ENCODE results near the gene PDE4D.
A peak's percentile ranks its signal among the peaks of the same experiment; 100 is the strongest.
"Not testable (repeated sequence)": the region's sequence is repeated elsewhere in the genome, so short reads cannot be mapped to it uniquely, and the experiment has no call there.

PDE4D gene

DNA sequence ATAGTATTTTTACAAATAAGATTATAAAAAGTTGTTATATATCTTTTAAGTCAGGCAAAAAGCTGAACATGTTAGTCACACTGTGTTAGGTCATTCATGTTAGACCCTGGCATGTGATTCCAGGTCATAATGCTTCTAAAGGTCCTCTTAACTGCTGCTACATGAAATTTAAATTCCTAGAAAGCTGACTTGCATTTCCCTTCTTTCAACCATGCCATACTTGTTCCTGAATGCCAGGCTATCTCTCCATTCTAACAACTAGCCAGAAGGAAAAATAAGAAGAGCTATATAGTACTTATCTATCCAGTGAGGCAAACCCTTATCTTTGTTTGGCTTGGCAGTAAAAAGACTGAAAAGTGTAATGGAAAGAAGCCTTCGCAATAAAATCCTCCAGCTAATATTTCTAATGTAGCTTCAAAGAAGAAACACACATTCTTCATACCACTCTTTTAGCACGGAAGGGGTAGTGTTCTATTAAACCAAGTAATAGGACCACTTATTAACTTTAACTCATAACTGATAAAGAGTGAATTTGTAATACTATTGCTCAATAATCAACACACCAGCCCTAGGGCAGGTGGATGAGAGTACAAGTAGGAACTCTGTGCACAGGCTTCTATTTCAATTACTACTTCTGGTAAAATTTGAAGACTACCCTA lies 310.2 kb downstream of the PDE4D start:
- TF ChIP-seq PAX5 (IDR thresholded peaks at IDR 0.05; ENCODE audit: insufficient read depth, low read length, severe bottlenecking) (no peak), POU2F2 (IDR thresholded peaks at IDR 0.05; ENCODE audit: low read depth, low read length) (no peak), TAF1 (IDR thresholded peaks at IDR 0.05; ENCODE audit: low read depth, low read length) (no peak), SPI1 (IDR thresholded peaks at IDR 0.05; ENCODE audit: low read depth, low read length) (no peak), POLR2A (IDR thresholded peaks at IDR 0.05; ENCODE audit: low read depth, low read length) (no peak), POLR2AphosphoS5 (IDR thresholded peaks at IDR 0.05; ENCODE audit: low read depth, low read length) (no peak)
- DNase-seq (ENCODE audit: insufficient read length, low spot score) (no peak), FAIRE-seq (no peak)

DNA sequence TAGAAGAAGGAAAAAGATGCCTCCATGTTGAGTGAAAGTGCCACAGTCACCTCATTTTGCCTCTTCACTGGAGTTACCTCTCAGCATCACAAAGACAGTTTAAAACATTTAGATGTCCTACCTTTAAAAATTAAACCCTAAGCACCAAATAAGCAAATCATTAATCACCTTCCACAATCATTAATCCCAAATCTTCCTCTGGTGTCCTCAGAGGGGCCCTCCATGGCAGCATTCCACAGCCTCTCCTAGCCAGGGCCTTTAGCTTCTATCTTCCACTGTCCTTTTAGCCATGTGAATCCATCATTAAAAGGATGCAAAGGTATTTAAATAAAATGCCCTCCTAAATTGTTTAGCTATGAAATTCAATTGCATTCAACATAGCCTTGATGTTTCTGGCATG lies 310.8 kb downstream of the PDE4D start:
- FAIRE-seq = no peak
- no peak for TF ChIP-seq POU2F2 (IDR thresholded peaks at IDR 0.05; ENCODE audit: low read depth, low read length)
- no peak for TF ChIP-seq SPI1 (IDR thresholded peaks at IDR 0.05; ENCODE audit: low read depth, low read length)
- TF ChIP-seq POLR2A (IDR thresholded peaks at IDR 0.05; ENCODE audit: low read depth, low read length) = no peak
- TF ChIP-seq PAX5 (IDR thresholded peaks at IDR 0.05; ENCODE audit: insufficient read depth, low read length, severe bottlenecking) = no peak
- DNase-seq (ENCODE audit: insufficient read length, low spot score) = no peak

DNA sequence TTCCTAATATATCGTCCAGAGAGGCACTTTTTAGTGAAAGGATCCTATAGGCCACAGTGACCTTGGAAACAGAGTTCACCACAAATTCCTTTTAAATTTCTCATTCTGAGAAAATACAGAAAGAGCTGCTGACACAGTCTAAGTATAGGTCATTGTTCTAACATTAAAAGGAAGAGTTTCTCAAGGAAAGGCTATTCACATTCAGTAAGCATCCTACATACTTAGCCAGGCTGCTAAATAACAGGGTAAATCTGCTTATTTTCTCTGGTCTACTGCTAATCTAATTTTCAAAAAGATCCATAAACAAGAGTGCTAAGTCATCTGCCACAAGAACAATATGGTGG lies 313.7 kb downstream of the PDE4D start:
- DNase-seq (ENCODE audit: insufficient read length, low spot score) (no peak), FAIRE-seq (no peak)
- TF ChIP-seq PAX5 (IDR thresholded peaks at IDR 0.05; ENCODE audit: insufficient read depth, low read length, severe bottlenecking) = no peak
- TF ChIP-seq TAF1 (IDR thresholded peaks at IDR 0.05; ENCODE audit: low read depth, low read length) = no peak
- TF ChIP-seq POLR2AphosphoS5 (IDR thresholded peaks at IDR 0.05; ENCODE audit: low read depth, low read length) = no peak
- TF ChIP-seq POLR2A (IDR thresholded peaks at IDR 0.05; ENCODE audit: low read depth, low read length) = no peak
- no peak for TF ChIP-seq POU2F2 (IDR thresholded peaks at IDR 0.05; ENCODE audit: low read depth, low read length)
- no peak for TF ChIP-seq SPI1 (IDR thresholded peaks at IDR 0.05; ENCODE audit: low read depth, low read length)

DNA sequence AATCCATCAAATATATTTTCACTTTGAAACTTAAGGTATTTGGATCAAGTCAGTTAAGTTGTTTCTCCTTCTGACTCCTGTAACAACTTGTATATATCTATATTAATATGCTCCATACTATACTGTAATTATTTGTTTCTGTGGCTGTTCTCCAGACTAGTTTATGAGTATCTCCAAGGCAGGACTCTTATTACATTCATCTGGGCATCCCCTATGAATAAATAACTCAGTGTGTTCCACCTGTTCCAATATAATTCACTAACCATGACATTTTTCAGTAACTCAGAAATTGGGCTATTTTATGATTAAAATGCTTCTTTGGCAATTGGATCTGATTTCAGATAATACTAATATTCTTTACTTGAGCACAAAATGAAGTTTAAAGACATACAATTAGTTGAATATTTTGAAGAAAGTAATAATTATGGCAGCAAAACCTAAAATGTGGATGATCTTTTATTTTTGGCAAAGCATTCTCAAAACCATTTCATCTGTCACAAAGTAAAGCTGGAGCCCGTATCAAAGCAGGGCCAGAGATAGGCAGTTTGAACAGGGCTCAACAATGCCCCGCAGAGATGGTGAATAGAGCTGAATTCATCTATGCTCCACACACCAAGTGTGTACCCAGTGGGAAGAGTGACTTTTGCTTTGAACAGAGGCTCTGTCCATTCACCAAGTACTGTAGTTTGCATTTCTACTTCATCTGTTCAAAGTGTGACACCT lies 314.3 kb downstream of the PDE4D start:
- DNase-seq (ENCODE audit: insufficient read length, low spot score) = no peak
- FAIRE-seq = no peak
- TF ChIP-seq SPI1 (IDR thresholded peaks at IDR 0.05; ENCODE audit: low read depth, low read length) = no peak
- TF ChIP-seq PAX5 (IDR thresholded peaks at IDR 0.05; ENCODE audit: insufficient read depth, low read length, severe bottlenecking) = no peak
- TF ChIP-seq POU2F2 (IDR thresholded peaks at IDR 0.05; ENCODE audit: low read depth, low read length) = no peak
- TF ChIP-seq POLR2A (IDR thresholded peaks at IDR 0.05; ENCODE audit: low read depth, low read length) = no peak
- no peak for TF ChIP-seq POLR2AphosphoS5 (IDR thresholded peaks at IDR 0.05; ENCODE audit: low read depth, low read length)
- no peak for TF ChIP-seq TAF1 (IDR thresholded peaks at IDR 0.05; ENCODE audit: low read depth, low read length)

DNA sequence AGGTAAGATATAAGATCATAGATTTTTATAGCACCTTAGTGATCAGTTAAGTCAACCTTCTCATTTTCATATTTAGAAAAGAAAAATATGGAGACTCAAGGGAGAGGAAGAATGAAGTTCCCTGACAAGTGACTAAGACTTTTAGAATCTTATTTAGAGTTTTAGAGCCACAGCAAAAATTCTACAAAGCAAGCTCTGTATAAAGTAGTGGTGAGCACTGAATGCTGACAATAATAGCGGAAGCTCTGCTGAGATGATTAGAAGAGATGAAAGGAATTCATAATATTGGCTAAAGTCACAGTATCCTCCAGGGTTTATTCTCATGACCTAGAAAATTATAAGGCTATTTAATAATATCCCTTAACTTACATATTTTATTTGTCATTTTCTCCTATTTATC lies 316.0 kb downstream of the PDE4D start:
- DNase-seq (ENCODE audit: insufficient read length, low spot score) = no peak
- FAIRE-seq = no peak
- TF ChIP-seq POLR2AphosphoS5 (IDR thresholded peaks at IDR 0.05; ENCODE audit: low read depth, low read length) (no peak), POU2F2 (IDR thresholded peaks at IDR 0.05; ENCODE audit: low read depth, low read length) (no peak), POLR2A (IDR thresholded peaks at IDR 0.05; ENCODE audit: low read depth, low read length) (no peak), TAF1 (IDR thresholded peaks at IDR 0.05; ENCODE audit: low read depth, low read length) (no peak), SPI1 (IDR thresholded peaks at IDR 0.05; ENCODE audit: low read depth, low read length) (no peak), PAX5 (IDR thresholded peaks at IDR 0.05; ENCODE audit: insufficient read depth, low read length, severe bottlenecking) (no peak)

DNA sequence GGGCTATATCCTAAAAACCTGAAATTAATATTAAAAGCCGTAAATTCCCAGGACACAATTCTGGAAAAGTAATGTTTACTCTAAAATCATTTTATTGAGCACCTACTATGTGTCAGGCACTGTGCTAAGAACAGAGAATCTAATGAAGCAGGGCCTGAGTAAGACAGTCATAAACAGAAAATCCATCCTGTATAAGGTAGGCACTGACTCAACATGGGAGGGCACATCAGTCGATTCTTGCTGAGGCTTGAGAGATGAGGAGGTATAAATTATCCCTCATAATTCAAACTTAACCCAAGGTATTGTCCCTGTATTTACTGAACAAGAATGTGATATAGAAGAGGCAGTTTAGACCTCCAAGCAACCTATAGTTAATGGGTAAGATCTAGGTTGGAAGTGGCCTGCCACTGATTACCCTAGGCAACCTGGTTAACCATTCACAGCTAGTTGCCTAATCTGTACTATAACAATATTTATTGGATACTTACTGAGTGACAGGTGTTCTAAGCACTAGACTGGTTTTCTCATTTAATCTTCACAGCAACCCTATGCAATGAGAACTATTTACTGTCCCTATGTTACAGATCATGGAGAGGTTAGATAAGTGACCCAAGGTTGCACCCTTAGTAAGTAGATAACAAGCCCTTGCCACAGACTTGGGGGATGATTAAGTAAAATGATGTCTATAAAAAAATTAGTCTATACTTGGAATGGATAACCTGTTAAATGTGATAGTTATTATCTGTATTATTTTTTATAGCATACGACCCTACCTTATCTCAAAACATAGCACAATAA lies 317.7 kb downstream of the PDE4D start:
- no peak for DNase-seq (ENCODE audit: insufficient read length, low spot score)
- TF ChIP-seq POLR2A (IDR thresholded peaks at IDR 0.05; ENCODE audit: low read depth, low read length) = no peak
- TF ChIP-seq PAX5 (IDR thresholded peaks at IDR 0.05; ENCODE audit: insufficient read depth, low read length, severe bottlenecking) = no peak
- TF ChIP-seq TAF1 (IDR thresholded peaks at IDR 0.05; ENCODE audit: low read depth, low read length) = no peak
- no peak for TF ChIP-seq POLR2AphosphoS5 (IDR thresholded peaks at IDR 0.05; ENCODE audit: low read depth, low read length)
- no peak for TF ChIP-seq POU2F2 (IDR thresholded peaks at IDR 0.05; ENCODE audit: low read depth, low read length)
- no peak for TF ChIP-seq SPI1 (IDR thresholded peaks at IDR 0.05; ENCODE audit: low read depth, low read length)
- peak; percentile 41 for FAIRE-seq

DNA sequence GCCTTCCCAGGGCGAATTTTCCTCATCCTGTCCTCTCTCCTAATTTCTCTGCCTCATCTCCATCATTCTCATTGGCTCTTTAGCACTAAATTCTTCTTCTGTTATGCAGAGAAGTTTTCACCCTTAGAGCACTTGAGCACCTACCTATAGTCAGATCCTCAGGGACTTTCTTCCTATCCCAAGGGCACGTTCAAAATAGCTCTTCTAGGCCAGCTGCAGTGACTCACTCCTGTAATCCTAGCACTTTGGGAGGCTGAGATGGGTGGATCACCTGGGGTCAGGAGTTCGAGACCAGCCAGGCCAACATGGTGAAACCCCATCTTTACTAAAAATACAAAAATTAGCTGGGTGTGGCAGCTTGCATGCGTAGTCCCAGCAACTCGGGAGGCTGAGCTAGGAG lies 320.0 kb downstream of the PDE4D start:
- FAIRE-seq; DNase-seq (ENCODE audit: insufficient read length, low spot score): not testable (repeated sequence)

DNA sequence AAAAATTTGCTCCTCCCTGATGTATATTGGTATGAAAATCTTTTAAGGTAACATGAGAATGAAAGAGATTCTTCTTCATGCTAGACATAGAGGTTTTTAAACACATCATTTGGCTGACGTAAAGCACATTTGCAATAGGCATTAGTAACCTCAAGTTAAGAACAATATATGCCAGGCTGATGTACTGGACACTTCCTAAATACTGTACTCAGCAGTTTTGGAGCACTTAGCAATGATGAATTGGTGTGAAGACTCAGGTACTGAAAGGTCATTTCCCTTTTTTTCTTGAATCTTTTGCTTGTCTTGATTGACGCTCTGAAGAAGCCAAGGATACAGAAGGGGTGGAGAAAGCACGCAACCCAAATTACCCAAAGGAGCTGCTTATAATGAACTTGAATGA lies 322.5 kb downstream of the PDE4D start:
- TF ChIP-seq POLR2A (IDR thresholded peaks at IDR 0.05; ENCODE audit: low read depth, low read length) (no peak), SPI1 (IDR thresholded peaks at IDR 0.05; ENCODE audit: low read depth, low read length) (no peak), PAX5 (IDR thresholded peaks at IDR 0.05; ENCODE audit: insufficient read depth, low read length, severe bottlenecking) (no peak), POU2F2 (IDR thresholded peaks at IDR 0.05; ENCODE audit: low read depth, low read length) (no peak), TAF1 (IDR thresholded peaks at IDR 0.05; ENCODE audit: low read depth, low read length) (no peak), POLR2AphosphoS5 (IDR thresholded peaks at IDR 0.05; ENCODE audit: low read depth, low read length) (no peak)
- DNase-seq (ENCODE audit: insufficient read length, low spot score) (no peak), FAIRE-seq (no peak)

DNA sequence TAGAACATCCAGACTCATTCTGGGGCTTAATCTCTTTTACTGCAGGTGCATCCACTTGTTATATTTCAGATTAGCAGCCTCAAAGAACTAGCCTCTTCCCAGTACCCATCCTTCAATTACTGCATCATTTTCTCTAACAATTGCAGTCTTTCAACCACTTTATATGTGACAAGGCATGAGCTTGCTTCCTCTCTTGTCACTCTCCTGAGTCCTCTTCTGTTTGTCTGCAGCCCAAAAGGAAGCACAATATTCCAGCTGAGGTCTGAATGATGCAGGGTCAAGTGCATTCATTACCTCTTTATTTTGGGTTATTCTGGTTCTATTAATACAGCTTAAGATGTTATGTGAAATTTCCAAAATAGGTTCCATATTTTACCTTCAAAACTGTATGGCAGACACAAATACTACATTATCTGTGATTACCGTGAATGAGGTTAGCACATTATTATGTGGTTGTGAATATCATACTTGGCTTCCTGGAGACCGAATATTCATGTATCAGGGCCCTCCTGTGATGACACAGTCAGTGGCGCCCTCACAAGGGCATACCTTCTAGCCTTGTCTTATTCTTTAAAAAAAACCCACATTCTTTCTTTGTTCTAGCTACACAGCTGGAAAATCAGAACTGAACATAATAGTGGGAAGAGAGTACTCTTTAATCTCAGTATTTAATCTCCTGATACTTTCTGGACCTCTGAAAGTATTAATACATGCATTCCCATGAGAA lies 323.8 kb downstream of the PDE4D start:
- FAIRE-seq (no peak), DNase-seq (ENCODE audit: insufficient read length, low spot score) (no peak)

More for the DNA sequence above, 323.8 kb downstream of the PDE4D start:
- TF ChIP-seq POU2F2 (IDR thresholded peaks at IDR 0.05; ENCODE audit: low read depth, low read length) (no peak), TAF1 (IDR thresholded peaks at IDR 0.05; ENCODE audit: low read depth, low read length) (no peak), POLR2A (IDR thresholded peaks at IDR 0.05; ENCODE audit: low read depth, low read length) (no peak), PAX5 (IDR thresholded peaks at IDR 0.05; ENCODE audit: insufficient read depth, low read length, severe bottlenecking) (no peak), SPI1 (IDR thresholded peaks at IDR 0.05; ENCODE audit: low read depth, low read length) (no peak), POLR2AphosphoS5 (IDR thresholded peaks at IDR 0.05; ENCODE audit: low read depth, low read length) (no peak)
